Right cardiac atrium (tissue), 5 donors: Measurements from ENCODE around the gene SLC25A36. TPM values are rescaled to one million over a fixed set of nuclear protein-coding genes. Genes with fewer than 3 reads are reported as not detected.
"Not testable (repeated sequence)": the region's sequence is repeated elsewhere in the genome, so short reads cannot be mapped to it uniquely, and the experiment has no call there.

Experiments used
- ATAC-seq, 2 donors: fragments of 200-7000 bp; cut with Tn5 transposase; one replicate each; pipeline versions ENCODE4 v1.8.0 to v1.9.1; 2020; ENCODE audit warnings: moderate library complexity in 2 of 2, mild to moderate bottlenecking in 1 of 2
- DNase-seq, 3 donors: peaks; one replicate each; pipeline ENCODE4 v3.0.0-alpha.2; 2020
- H3K27ac ChIP-seq: one replicate; pipeline ENCODE4 v1.5.1; 2013; ENCODE audit warnings: mild to moderate bottlenecking, low read length, control low read depth, moderate library complexity
- H3K27me3 ChIP-seq: one replicate; pipeline ENCODE4 v1.6.1; 2013; ENCODE audit not compliant: control insufficient read depth, insufficient read depth
- H3K4me1 ChIP-seq: one replicate; pipeline ENCODE4 v1.6.1; 2013; ENCODE audit warnings: low read length; ENCODE audit not compliant: control insufficient read depth, insufficient read depth
- H3K4me3 ChIP-seq: one replicate; pipeline ENCODE4 v1.5.1; 2013; ENCODE audit warnings: low read length, control low read depth
- H3K9me3 ChIP-seq: one replicate; pipeline ENCODE4 v1.6.1; 2013; ENCODE audit warnings: low read length; ENCODE audit not compliant: control insufficient read depth
- WGBS: extraction: QIAGEN DNeasy Blood & Tissue Kit; methylation state at CpG from one replicate; pipeline ENCODE4 v1.1.7; 2013; 5-methylcytosine and 5-hydroxymethylcytosine counted together
- intact Hi-C, 4 donors: fragments of 100-400 bp; cut with DNase I; formaldehyde crosslinking; loops; one replicate each; pipeline versions ENCODE4 v1.11.0 to v1.14.0; 2022 to 2023
- polyA plus RNA-seq: library from polyadenylated mRNA; stranded (reverse); fragments of 200-250 nt; gene quantifications from one replicate; pipeline ENCODE4 v1.2.3, GENCODE V29; 2013
- total RNA-seq, 4 donors: library from RNA; stranded (reverse); fragmentation: NEBNext Ultra II Directional; extraction: Animal tissue kit (Norgen Biotek cat#: 25700); gene quantifications; one replicate each; pipeline ENCODE4 v1.2.1, GENCODE V29; 2021
- donor health status: healthy with polysubstance abuse.
- donor health status: DM: no; HTN: yes; CAD: no.
- donor health status: DM: no; HTN: no; CAD: no.
- donor health status: DM: no; HTN: yes; CAD: no; lungs with severe emphysema.
- donor health status: DM: yes; HTN: yes; CAD: no.

SLC25A36 gene
- total and polyA plus RNA-seq, 5 donors: 34.3 to 75.0 (median 68.5) TPM

DNA sequence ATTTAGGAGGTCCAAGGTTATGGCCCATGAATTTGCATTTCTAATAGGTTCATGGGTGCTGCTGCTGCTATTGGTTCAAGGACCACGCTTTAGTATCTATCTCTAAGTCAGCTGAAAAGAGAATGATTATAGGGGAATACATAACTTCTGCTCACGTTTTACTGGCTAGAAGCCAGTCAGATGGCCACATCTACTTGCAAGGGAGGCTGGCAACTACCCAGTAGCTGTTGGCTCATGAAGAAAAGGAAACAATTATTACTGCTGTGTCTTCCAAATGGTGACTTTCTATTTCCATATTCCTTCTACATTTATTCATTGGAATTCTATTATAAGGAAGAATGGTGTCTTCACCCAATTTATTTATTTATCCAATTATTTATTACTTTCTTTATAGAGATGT, 54.2 kb downstream of the SLC25A36 start:
- intact Hi-C loops: loop anchor here in 2 of 4 donors (5.0 kb wide), 2 partner anchors 111 to 196 kb away; no protein-coding TSS in a partner anchor
- Histone ChIP-seq H3K4me3 (no peak overlapping the region), H3K27me3 (no peaks in the 10 kb centered on the region), H3K4me1 (no peaks in the 10 kb centered on the region), H3K9me3 (no peaks in the 10 kb centered on the region), H3K27ac (no peak overlapping the region)
- ATAC-seq (no peak), DNase-seq (no peak)
- WGBS: 51% methylated on average over 2 of the region's 2 CpGs

DNA sequence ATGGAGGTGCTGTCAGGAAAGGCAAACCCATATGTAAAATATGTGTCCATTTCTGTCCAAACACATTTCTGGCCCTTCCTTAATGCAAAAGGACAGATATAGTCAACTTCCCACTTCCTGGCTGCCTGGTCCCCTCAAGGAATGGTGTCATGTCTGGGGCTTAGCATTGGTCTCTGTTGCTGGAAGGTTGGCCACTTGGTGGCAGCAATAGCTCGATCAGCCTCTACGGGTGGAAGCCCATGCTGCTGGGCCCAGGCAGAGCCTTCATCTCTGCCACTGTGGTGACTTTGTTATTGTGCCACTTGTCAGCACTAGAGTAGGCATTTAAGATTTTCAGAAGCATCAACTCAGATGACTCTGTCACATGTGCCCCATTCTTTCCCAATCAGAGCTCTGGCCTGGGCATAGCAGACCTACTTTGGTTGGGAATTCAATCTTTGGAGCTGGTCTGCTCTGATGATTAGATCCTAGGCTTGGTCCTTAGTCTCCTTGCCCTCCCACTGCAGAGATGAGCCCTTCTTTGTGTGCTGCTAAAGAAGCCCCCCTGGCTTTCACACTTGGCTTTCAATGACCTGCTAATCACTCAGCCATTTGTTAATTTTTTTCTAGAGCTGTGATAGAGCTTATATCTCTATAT, 58.5 kb downstream of the SLC25A36 start:
- intact Hi-C loops: loop anchor here in 2 of 4 donors (5.0 kb wide), 2 partner anchors 112 to 192 kb away; no protein-coding TSS in a partner anchor
- ATAC-seq (peak; percentile 94 to 96), DNase-seq (peak; percentile 68 to 84 (median 81))
- WGBS: 10% methylated on average over 2 of the region's 2 CpGs
- Histone ChIP-seq H3K4me3 (no peak overlapping the region), H3K4me1 (no peaks in the 10 kb centered on the region), H3K27ac (no peak overlapping the region), H3K27me3 (no peaks in the 10 kb centered on the region), H3K9me3 (no peaks in the 10 kb centered on the region)

- no peaks in the 10 kb centered on the region for H3K27me3 ChIP-seq
- no peak for DNase-seq
- no peaks in the 10 kb centered on the region for H3K4me1 ChIP-seq
- no peak for ATAC-seq
- WGBS: 79% methylated on average over 2 of the region's 2 CpGs
- H3K4me3 ChIP-seq: no peak overlapping the region
- intact Hi-C loops: loop anchor here in 2 of 4 donors (5.0 kb wide), 2 partner anchors 112 to 192 kb away; no protein-coding TSS in a partner anchor
- no peaks in the 10 kb centered on the region for H3K9me3 ChIP-seq
- no peak overlapping the region for H3K27ac ChIP-seq
Observed at GRCh38 chr3:141000686-141001085, 59.0 kb downstream of the SLC25A36 start.

GRCh38 chr3:141006344-141006743, 64.7 kb downstream of the SLC25A36 start:
- intact Hi-C loops: no loop called here

GRCh38 chr3:141009496-141009895, 67.9 kb downstream of the SLC25A36 start:
- WGBS: 76% methylated on average over 3 of the region's 3 CpGs
- no peak for ATAC-seq
- intact Hi-C loops: no loop called here

More at GRCh38 chr3:141006344-141006743, 64.7 kb downstream of the SLC25A36 start:
- 97% methylated on average over 1 of the region's 1 CpG for WGBS
- no peaks in the 10 kb centered on the region for H3K4me1 ChIP-seq
- H3K4me3 ChIP-seq: no peak overlapping the region
- DNase-seq (no peak), ATAC-seq (no peak)
- H3K27ac ChIP-seq: no peak overlapping the region
- no peaks in the 10 kb centered on the region for H3K9me3 ChIP-seq
- no peaks in the 10 kb centered on the region for H3K27me3 ChIP-seq

DNA sequence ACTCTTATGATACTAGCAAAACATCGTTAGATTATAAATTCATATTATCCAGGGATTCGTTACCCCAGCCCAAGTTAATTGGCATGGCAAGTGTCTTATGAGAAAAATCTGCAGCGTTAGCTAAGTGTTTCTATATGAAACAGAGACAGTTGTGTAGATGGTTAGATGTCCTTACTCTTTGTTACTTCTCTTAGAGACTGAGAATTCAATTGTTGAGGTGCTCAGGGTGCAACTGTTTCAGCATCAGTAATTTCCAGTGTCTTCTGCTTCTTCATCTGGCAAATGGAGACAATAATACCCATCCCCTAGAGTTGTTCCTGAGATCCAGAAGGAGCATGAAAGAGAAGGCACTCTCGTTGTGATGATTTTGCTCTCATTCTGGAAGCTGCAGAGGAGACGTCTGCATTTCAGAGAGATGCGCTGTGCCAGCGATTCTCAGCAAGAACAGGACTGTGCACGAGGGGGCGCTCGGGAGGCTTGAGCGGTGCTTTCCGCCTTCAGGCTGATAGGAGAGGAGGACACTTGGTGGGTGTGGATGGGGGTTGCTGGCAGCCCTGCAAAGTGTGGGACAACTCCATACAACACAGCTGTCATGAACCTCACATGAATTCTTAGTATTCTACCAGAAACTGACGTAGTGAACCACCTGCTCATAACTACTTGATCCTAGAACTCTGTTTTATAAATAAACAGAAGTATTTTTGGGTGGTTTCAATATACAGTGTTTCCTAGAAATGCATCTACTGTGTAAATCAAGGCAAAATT, 69.8 kb downstream of the SLC25A36 start:
- 19% methylated on average over 13 of the region's 13 CpGs for WGBS

More at GRCh38 chr3:141009496-141009895, 67.9 kb downstream of the SLC25A36 start:
- no peaks in the 10 kb centered on the region for H3K4me1 ChIP-seq
- no peaks in the 10 kb centered on the region for H3K9me3 ChIP-seq
- H3K27ac ChIP-seq: no peak overlapping the region
- no peak overlapping the region for H3K4me3 ChIP-seq
- H3K27me3 ChIP-seq: no peaks in the 10 kb centered on the region
- DNase-seq: no peak

DNA sequence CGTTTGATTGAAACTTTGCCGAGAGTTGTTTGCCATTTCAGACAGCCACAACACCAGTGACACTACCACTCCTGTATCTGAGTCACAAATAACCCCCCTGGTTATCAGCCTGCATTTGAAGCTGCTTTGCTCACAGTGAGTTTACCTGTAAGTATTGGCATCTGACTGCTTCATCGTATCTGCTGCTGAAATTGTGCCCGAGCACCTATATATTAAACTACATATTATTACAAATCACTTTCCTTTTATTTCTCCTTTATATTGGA, 70.3 kb downstream of the SLC25A36 start:
- 67% methylated on average over 4 of the region's 4 CpGs for WGBS
- H3K4me3 ChIP-seq: no peak overlapping the region
- no peaks in the 10 kb centered on the region for H3K9me3 ChIP-seq
- no peaks in the 10 kb centered on the region for H3K4me1 ChIP-seq
- DNase-seq (no peak), ATAC-seq (no peak)
- intact Hi-C loops: loop anchor here in 3 of 4 donors (5.0 kb wide), 3 partner anchors 90 to 180 kb away; no protein-coding TSS in a partner anchor
- no peak overlapping the region for H3K27ac ChIP-seq
- H3K27me3 ChIP-seq: no peaks in the 10 kb centered on the region

More for the DNA sequence above, 69.8 kb downstream of the SLC25A36 start:
- H3K4me1 ChIP-seq: no peaks in the 10 kb centered on the region
- no peaks in the 10 kb centered on the region for H3K9me3 ChIP-seq
- H3K4me3 ChIP-seq: no peak overlapping the region
- no peak overlapping the region for H3K27ac ChIP-seq
- no peaks in the 10 kb centered on the region for H3K27me3 ChIP-seq
- intact Hi-C loops: loop anchor here in 3 of 4 donors (5.0 kb wide), 3 partner anchors 91 to 181 kb away; no protein-coding TSS in a partner anchor
- ATAC-seq (peak; percentile 71 to 85), DNase-seq (peak; percentile 78 to 92 (median 89))

DNA sequence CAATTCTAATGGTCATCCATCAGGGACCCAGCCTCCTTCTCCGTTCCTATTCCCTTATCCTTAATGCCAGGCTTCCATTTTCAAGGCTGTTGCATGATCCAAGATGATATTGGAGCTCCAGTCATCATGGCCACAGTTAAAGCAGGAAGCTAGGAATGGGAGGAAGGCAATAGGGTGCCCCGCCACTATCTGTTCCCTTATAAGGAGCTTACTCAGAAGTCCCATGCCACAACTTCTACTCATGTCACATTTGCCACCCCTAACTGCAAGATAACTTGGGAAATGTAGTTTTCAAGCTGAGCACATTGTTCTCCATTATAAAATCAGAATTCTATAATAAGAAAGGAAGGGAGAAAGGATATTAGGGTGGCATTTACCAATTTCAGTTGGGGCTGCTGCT, 70.9 kb downstream of the SLC25A36 start:
- H3K4me1 ChIP-seq: no peaks in the 10 kb centered on the region
- no peaks in the 10 kb centered on the region for H3K9me3 ChIP-seq
- ATAC-seq (no peak), DNase-seq (no peak)
- H3K27me3 ChIP-seq: no peaks in the 10 kb centered on the region
- no peak overlapping the region for H3K27ac ChIP-seq
- intact Hi-C loops: loop anchor here in 3 of 4 donors (5.0 kb wide), 3 partner anchors 90 to 180 kb away; no protein-coding TSS in a partner anchor
- H3K4me3 ChIP-seq: no peak overlapping the region
- WGBS: 89% methylated on average over 2 of the region's 2 CpGs

GRCh38 chr3:141015481-141015880, 73.8 kb downstream of the SLC25A36 start:
- Histone ChIP-seq H3K4me1 (no peaks in the 10 kb centered on the region), H3K27me3 (no peaks in the 10 kb centered on the region), H3K27ac (no peak overlapping the region), H3K4me3 (no peak overlapping the region), H3K9me3 (no peaks in the 10 kb centered on the region)
- intact Hi-C loops: no loop called here
- ATAC-seq: no peak
- no peak for DNase-seq
- 90% methylated on average over 3 of the region's 3 CpGs for WGBS

DNA sequence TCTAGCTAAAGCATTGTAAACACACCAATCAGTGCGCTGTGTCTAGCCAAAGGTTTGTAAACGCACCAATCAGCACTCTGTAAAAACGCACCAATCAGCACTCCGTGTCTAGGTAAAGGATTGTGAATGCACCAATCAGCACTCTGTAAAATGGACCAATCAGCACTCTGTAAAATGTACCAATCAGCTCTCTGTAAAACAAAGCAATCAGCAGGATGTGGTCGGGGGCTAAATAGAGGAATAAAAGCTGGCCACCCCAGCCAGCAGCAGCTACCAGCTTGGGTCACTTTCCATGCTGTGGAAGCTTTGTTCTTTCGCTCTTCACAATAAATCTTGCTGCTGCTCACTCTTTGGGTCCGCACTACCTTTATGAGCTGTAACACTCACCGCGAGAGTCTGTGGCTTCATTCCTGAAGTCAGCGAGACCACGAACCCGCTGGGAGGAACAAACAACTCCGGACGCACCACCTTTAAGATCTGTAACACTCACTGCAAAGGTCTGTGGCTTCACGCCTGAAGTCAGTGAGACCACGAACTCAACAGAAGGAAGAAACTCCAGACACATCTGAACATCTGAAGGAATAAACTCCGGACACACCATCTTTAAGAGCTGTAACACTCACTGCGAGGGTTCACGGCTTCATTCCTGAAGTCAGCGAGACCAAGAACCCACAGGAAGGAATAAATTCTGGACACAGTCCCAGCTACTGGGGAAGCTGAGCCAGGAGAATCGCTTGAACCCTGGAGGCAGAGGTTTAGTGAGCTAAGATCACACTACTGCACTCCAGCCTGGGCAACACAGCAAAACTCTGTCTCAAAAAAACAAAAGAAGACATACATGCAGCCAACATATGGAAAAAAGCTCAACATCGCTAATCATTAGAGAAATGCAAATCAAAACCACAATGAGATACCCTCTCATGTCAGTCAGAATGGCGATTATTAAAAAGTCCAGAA, 76.0 kb downstream of the SLC25A36 start:
- ATAC-seq, DNase-seq, H3K27ac ChIP-seq, H3K4me1 ChIP-seq, H3K9me3 ChIP-seq, H3K27me3 ChIP-seq, H3K4me3 ChIP-seq, intact Hi-C loops: not testable (repeated sequence)
- 85% methylated on average over 22 of the region's 23 CpGs for WGBS
